Fibroblast of lung (primary cell): ENCODE results near the gene PDZD2.

Source experiments
- EZH2 ChIP-seq: IDR thresholded peaks from 2 replicates; pipeline ENCODE4 v1.5.1; 2012; ENCODE audit warnings: low read length, control low read depth, mild to moderate bottlenecking; ENCODE audit errors: missing control alignments
- TF ChIP-seq, protein P1 (sequence below), 2 donors: IDR thresholded peaks in 1 of 2; conservative IDR thresholded peaks in 1 of 2; 1 replicate in 1 of 2; 2 replicates in 1 of 2; pipeline ENCODE4 v1.5.1; 2011 to 2012; ENCODE audit warnings: low read length in 2 of 2, control low read depth in 1 of 2, inconsistent platforms in 1 of 2, low read depth in 1 of 2, mild to moderate bottlenecking in 1 of 2

DNA sequence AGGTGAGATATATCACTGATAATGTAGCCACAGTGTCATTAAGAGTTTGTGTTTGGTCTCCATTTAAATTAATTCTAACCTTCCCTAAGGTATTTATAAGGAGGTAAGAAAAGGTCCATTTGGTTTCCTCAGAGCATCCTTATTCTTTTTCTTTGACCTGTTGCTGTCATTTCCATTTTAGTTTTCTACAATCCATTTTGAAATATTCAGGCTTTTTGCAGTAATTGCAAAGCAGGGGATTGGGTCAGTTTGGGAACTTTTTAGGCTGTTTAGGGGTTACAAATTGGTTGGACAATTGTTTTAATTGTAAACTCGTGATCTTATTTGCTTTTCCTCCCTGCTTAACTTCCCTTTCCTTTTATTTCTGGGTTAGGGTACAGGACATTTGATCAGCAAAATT is 42.6 kb upstream of the PDZD2 start:
- TF ChIP-seq EZH2, result no peak
- TF ChIP-seq, protein P1, sequence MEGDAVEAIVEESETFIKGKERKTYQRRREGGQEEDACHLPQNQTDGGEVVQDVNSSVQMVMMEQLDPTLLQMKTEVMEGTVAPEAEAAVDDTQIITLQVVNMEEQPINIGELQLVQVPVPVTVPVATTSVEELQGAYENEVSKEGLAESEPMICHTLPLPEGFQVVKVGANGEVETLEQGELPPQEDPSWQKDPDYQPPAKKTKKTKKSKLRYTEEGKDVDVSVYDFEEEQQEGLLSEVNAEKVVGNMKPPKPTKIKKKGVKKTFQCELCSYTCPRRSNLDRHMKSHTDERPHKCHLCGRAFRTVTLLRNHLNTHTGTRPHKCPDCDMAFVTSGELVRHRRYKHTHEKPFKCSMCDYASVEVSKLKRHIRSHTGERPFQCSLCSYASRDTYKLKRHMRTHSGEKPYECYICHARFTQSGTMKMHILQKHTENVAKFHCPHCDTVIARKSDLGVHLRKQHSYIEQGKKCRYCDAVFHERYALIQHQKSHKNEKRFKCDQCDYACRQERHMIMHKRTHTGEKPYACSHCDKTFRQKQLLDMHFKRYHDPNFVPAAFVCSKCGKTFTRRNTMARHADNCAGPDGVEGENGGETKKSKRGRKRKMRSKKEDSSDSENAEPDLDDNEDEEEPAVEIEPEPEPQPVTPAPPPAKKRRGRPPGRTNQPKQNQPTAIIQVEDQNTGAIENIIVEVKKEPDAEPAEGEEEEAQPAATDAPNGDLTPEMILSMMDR (conservative IDR thresholded peaks at IDR 0.05 in 1 of 2, IDR thresholded peaks at IDR 0.05 in 1 of 2; ENCODE audit: low read depth in 1 of 2, low read length in 2 of 2), result no peak
